Measurements from ENCODE around the gene BSN. TPM values are rescaled to one million over a fixed set of nuclear protein-coding genes. Genes with fewer than 3 reads are reported as not detected.

The BSN gene
- total RNA-seq, 4 donors from 2014 or later: 0.44 to 1.8 (median 0.92) TPM

DNA sequence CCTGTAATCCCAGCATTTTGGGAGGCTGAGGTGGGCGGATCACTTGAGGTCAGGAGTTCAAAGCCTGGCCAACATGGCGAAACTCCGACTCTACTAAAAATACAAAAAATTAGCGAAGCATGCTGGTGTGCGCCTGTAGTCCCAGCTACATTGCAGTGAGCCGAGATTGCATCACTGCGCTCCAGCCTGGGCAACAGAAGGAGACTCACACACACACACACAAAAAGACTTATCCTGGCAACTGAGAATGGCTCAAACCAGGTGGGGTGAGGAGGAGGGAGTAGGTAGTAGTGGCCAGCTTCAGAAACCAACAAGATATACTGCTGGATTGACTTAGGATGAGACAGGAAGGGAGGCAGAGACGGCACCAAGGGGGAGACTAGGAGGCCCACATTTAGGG is 66.5 kb downstream of the BSN start:
- peaks cover 0 to 7% (median 0%) of the 10 kb centered on the region in 3 donors for H3K36me3 ChIP-seq
- H3K27ac ChIP-seq: no peak overlapping the region
- no peaks in the 10 kb centered on the region for H3K9me3 ChIP-seq
- H3K4me3 ChIP-seq: no peak overlapping the region
- TF ChIP-seq EP300 (IDR thresholded peaks at IDR 0.05) (no peak), POLR2A (IDR thresholded peaks at IDR 0.05) (no peak)
- TF ChIP-seq, protein P1, sequence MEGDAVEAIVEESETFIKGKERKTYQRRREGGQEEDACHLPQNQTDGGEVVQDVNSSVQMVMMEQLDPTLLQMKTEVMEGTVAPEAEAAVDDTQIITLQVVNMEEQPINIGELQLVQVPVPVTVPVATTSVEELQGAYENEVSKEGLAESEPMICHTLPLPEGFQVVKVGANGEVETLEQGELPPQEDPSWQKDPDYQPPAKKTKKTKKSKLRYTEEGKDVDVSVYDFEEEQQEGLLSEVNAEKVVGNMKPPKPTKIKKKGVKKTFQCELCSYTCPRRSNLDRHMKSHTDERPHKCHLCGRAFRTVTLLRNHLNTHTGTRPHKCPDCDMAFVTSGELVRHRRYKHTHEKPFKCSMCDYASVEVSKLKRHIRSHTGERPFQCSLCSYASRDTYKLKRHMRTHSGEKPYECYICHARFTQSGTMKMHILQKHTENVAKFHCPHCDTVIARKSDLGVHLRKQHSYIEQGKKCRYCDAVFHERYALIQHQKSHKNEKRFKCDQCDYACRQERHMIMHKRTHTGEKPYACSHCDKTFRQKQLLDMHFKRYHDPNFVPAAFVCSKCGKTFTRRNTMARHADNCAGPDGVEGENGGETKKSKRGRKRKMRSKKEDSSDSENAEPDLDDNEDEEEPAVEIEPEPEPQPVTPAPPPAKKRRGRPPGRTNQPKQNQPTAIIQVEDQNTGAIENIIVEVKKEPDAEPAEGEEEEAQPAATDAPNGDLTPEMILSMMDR (IDR thresholded peaks at IDR 0.05): no peak
- 90 to 91% methylated on average over 8 of the region's 8 CpGs for WGBS, 2 donors
- no peaks in the 10 kb centered on the region for H3K27me3 ChIP-seq
- peaks cover 0 to 6% (median 0%) of the 10 kb centered on the region in 4 donors for H3K4me1 ChIP-seq
- DNase-seq (ENCODE audit: low spot score in 2 of 2): no peak

DNA sequence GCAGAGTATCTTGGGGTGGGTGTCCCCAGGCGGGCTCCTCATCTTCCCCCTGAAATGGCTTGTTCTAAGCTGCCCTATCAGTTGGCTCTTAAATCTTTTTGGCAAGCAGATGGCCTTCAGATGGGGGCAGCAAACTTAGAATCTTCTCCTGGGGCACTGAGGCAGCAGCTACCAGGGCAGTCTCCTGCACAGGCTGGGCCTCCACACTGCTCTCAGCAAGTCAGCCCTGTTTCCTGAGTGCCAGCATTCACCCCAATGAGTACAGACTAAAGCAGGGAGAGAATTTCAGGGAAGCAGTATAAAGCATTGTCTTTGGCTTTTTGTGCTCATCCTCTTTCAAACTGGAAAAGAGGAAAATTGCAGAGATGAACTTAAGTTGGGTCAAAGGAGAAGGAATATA is 68.8 kb downstream of the BSN start:
- H3K4me1 ChIP-seq: no peaks in the 10 kb centered on the region
- WGBS, 2 donors: 88 to 96% methylated on average over 1 of the region's 1 CpG
- no peak overlapping the region for H3K27ac ChIP-seq
- no peak for TF ChIP-seq POLR2A (IDR thresholded peaks at IDR 0.05)
- TF ChIP-seq, protein P1 (IDR thresholded peaks at IDR 0.05): no peak
- no peak for TF ChIP-seq EP300 (IDR thresholded peaks at IDR 0.05)
- peaks cover 0 to 13% (median 0%) of the 10 kb centered on the region in 3 donors for H3K36me3 ChIP-seq
- H3K9me3 ChIP-seq: no peaks in the 10 kb centered on the region
- H3K4me3 ChIP-seq: no peak overlapping the region
- H3K27me3 ChIP-seq: no peaks in the 10 kb centered on the region
- no peak for DNase-seq (ENCODE audit: low spot score in 2 of 2)

DNA sequence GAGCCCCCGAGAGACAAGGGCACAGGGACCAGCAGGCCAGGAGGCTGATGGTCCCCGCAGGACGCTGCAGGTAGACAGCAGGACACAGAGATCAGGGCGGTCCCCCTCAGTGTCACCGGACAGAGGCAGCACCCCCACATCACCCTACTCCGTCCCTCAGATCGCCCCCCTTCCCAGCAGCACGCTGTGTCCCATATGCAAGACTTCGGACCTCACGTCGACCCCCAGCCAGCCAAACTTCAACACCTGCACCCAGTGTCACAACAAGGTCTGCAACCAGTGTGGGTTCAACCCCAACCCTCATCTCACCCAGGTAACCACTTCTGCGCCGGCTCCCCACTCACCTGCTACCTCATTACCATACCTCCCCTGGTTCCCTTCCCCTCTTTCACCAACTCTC is 70.8 kb downstream of the BSN start:
- no peak for DNase-seq (ENCODE audit: low spot score in 2 of 2)
- Histone ChIP-seq H3K27ac (no peak overlapping the region), H3K4me1 (no peaks in the 10 kb centered on the region), H3K27me3 (no peaks in the 10 kb centered on the region), H3K9me3 (no peaks in the 10 kb centered on the region), H3K36me3 (peaks cover 0 to 13% (median 0%) of the 10 kb centered on the region in 3 donors), H3K4me3 (no peak overlapping the region)
- 94% methylated on average over 13 of the region's 13 CpGs for WGBS, 2 donors
- TF ChIP-seq EP300 (IDR thresholded peaks at IDR 0.05) (no peak), POLR2A (IDR thresholded peaks at IDR 0.05) (no peak)
- TF ChIP-seq, protein P1 (IDR thresholded peaks at IDR 0.05): no peak

DNA sequence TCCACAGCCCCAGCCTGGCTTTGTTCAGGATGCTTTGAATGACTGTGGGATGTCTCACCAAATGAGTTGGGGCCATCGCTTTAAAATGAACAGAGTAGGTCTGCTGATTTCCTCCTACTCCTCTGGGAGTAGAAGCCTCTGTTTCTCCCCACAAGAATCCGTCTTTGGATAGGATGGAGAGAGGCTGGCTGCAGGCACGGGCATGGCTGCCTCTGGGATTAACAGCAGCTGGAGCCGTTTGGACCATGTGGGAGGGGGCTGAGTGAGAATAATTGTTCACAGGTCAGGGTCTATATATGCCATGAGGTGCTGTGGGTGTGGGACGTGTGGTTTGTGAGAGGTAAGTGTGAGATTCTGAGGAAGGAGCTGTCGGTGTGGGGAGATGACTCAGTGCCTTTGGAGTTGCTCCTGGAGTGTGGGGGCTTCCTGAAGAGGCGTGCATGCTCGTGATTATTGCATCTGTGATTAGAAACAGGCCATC is 71.9 kb downstream of the BSN start:
- Histone ChIP-seq H3K27ac (no peak overlapping the region), H3K4me3 (no peak overlapping the region), H3K27me3 (no peaks in the 10 kb centered on the region), H3K36me3 (peaks cover 0 to 13% (median 0%) of the 10 kb centered on the region in 3 donors), H3K9me3 (no peaks in the 10 kb centered on the region), H3K4me1 (no peaks in the 10 kb centered on the region)
- no peak for DNase-seq (ENCODE audit: low spot score in 2 of 2)
- TF ChIP-seq POLR2A (IDR thresholded peaks at IDR 0.05) (no peak), EP300 (IDR thresholded peaks at IDR 0.05) (no peak)
- TF ChIP-seq, protein P1 (IDR thresholded peaks at IDR 0.05): no peak
- WGBS, 2 donors: 53 to 58% methylated on average over 8 of the region's 8 CpGs

DNA sequence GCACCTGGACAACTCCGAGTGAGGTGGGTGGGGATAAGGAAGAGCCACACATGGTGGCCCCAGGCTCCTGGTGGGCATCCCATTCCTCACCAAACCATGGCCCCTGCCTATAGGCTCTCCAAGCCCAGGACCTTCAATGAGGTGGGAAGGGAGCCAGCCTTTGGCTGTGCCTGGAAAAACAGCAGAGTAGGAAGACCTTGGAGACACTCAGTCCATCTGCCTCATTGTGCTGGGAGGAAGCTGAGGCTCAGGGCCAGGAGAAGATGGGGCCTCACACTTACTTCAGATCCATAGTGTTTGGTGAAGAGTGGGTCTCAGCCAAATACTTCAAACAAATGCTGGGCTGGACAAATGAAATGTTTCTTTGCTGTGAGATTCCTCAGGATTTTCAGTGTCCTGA is 72.5 kb downstream of the BSN start:
- Histone ChIP-seq H3K9me3 (peaks cover 0 to 6% (median 0%) of the 10 kb centered on the region in 4 donors), H3K4me3 (no peak overlapping the region), H3K36me3 (peaks cover 0 to 13% (median 0%) of the 10 kb centered on the region in 3 donors), H3K27me3 (no peaks in the 10 kb centered on the region), H3K4me1 (no peaks in the 10 kb centered on the region), H3K27ac (no peak overlapping the region)
- DNase-seq (ENCODE audit: low spot score in 2 of 2): no peak
- 56 to 67% methylated on average over 1 of the region's 1 CpG for WGBS, 2 donors
- TF ChIP-seq, protein P1 (IDR thresholded peaks at IDR 0.05): no peak
- no peak for TF ChIP-seq EP300 (IDR thresholded peaks at IDR 0.05)
- TF ChIP-seq POLR2A (IDR thresholded peaks at IDR 0.05): no peak
